OCI-LY7 (cell line): Measurements from ENCODE around the gene GLYATL1. TPM values are rescaled to one million over a fixed set of nuclear protein-coding genes. Genes with fewer than 3 reads are reported as not detected.

Experiments used
- BruUV-seq: library from RNA; stranded (reverse); fragments of 400-500 nt; replicated peaks from 2 replicates; lab custom pipeline; 2021; lab: Mats Ljungman, UMichigan
- CTCF ChIA-PET: fragments of 300-600 bp; sonication (Branson Sonifier 250); formaldehyde crosslinking; loops from one replicate; lab custom pipeline; 2022; ENCODE audit warnings: antibody characterized with exemption; ENCODE audit not compliant: unreplicated experiment; lab: Charles Lee
- POLR2A ChIA-PET: fragments of 300-600 bp; sonication (Branson Sonifier 250); formaldehyde crosslinking; loops from one replicate; lab custom pipeline; 2022; ENCODE audit warnings: antibody characterized with exemption; lab: Charles Lee
- DNase-seq: peaks from one replicate; pipeline ENCODE4 v3.0.0-alpha.2; 2015; ENCODE audit warnings: low spot score
- H2AFZ ChIP-seq: fragments of 200-600 bp; sonication (generic), shearing (Covaris generic); 2 replicates; pipeline ENCODE4 v1.6.1; 2014; ENCODE audit warnings: mild to moderate bottlenecking, antibody characterized with exemption, low read length, moderate library complexity
- H3K27ac ChIP-seq: fragments of 200-600 bp; sonication (generic); 2 replicates; pipeline ENCODE4 v1.5.1; 2014; ENCODE audit warnings: mixed run types, low read depth, mild to moderate bottlenecking, moderate library complexity, low read length, inconsistent platforms; ENCODE audit not compliant: poor library complexity, severe bottlenecking
- H3K36me3 ChIP-seq: fragments of 200-600 bp; sonication (generic); 2 replicates; pipeline ENCODE4 v1.6.1; 2014; ENCODE audit warnings: mild to moderate bottlenecking, antibody characterized with exemption, low read length, moderate library complexity, mixed read lengths; ENCODE audit not compliant: insufficient read depth
- H3K4me1 ChIP-seq: fragments of 200-600 bp; sonication (generic); 2 replicates; pipeline ENCODE4 v1.5.1; 2014; ENCODE audit warnings: mild to moderate bottlenecking, low read length; ENCODE audit not compliant: insufficient read depth, poor library complexity, severe bottlenecking
- H3K4me2 ChIP-seq: fragments of 200-600 bp; sonication (generic); 2 replicates; pipeline ENCODE4 v1.6.1; 2014; ENCODE audit warnings: mild to moderate bottlenecking, low read length
- H3K4me3 ChIP-seq: fragments of 200-600 bp; sonication (generic); 2 replicates; pipeline ENCODE4 v1.5.1; 2014; ENCODE audit warnings: mild to moderate bottlenecking, low read depth, low read length; ENCODE audit not compliant: poor library complexity, severe bottlenecking
- H3K79me2 ChIP-seq: fragments of 200-600 bp; sonication (generic); 2 replicates; pipeline ENCODE4 v1.6.1; 2016; ENCODE audit warnings: low read depth, mild to moderate bottlenecking, low read length, moderate library complexity, mixed read lengths; ENCODE audit not compliant: insufficient read depth
- H3K9me2 ChIP-seq: fragments of 200-600 bp; sonication (generic); 2 replicates; pipeline ENCODE4 v1.6.1; 2016; ENCODE audit warnings: mild to moderate bottlenecking, low read length, mixed read lengths; ENCODE audit not compliant: insufficient read depth
- H3K9me3 ChIP-seq: fragments of 200-600 bp; sonication (generic); 2 replicates; pipeline ENCODE4 v1.6.1; 2014; ENCODE audit warnings: mild to moderate bottlenecking, mixed run types, low read length, mixed read lengths
- H4K20me1 ChIP-seq: fragments of 200-600 bp; sonication (generic); 2 replicates; pipeline ENCODE4 v1.6.1; 2014; ENCODE audit warnings: mild to moderate bottlenecking, antibody characterized with exemption, low read length, moderate library complexity, mixed read lengths; ENCODE audit not compliant: insufficient read depth
- EZH2phosphoT487 ChIP-seq: fragments of 200-600 bp; sonication (generic); IDR thresholded peaks from 2 replicates; pipeline ENCODE4 v1.6.1; 2018; ENCODE audit warnings: low read depth, borderline replicate concordance, mild to moderate bottlenecking, mixed run types, antibody characterized with exemption, low read length, moderate library complexity, mixed read lengths
- intact Hi-C: fragments of 100-400 bp; cut with micrococcal nuclease; formaldehyde crosslinking; loops from one replicate; pipeline ENCODE4 v1.10.0; 2022; ENCODE audit not compliant: unreplicated experiment
- total RNA-seq, 2 experiments: library from RNA; depleted of rRNA in 1 of 2; stranded (reverse); fragments of >200 nt in 1 of 2; shearing (Covaris generic) in 1 of 2; gene quantifications; 2 replicates each; pipeline ENCODE4 v1.2.3, GENCODE V29; 2014 to 2022
- TF ChIP-seq, protein P1 (sequence below): fragments of 200-600 bp; sonication (generic); conservative IDR thresholded peaks from 2 replicates; pipeline ENCODE4 v1.5.1; 2014; ENCODE audit warnings: mild to moderate bottlenecking, antibody characterized with exemption, low read length, moderate library complexity, mixed read lengths

Gene GLYATL1
- total RNA-seq, 2 experiments from 2014 or later, result not detected

DNA sequence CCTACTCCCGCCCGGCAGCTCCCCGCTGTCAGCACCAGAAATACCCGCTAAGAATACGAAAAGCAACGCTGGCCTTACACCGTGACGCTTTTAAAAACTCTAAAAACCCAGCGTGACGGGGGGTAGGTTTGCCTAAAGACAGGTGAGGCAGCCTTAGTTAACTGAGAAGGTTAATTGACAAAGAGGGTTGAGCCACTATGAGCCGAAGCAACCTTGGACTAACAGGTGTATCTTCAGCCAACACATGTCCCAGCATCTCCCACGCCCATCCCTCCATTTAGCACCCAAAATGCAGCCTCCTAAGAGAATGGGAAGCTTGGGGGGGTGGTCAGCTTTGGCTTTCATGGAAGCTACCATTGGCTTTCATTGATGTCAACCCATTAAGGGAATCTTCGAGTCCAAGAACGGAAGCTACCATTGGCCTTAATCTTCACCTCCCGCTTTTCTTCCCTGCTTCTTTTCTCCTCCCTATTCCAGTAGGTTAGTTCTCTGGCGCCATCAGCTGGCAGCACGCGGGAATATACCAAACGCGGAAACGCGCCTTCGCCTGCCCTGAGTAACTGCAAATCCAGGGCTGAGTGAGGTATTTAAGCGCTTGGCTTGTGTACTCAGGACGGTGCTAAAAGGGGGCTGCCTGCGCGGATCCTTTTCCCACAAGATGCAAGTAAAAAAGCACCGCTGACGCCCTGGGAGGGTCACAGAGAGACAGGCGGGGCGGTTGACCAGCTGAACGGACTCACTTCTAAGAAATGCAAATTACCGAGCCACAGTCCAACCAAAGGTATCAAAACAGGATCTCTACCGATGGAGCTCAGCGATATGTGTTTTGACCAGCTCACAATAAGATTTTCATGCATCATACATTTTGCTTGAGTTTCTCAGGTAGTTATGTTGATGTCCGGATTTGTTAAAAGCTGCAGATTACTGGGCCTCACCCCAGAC, 38.5 kb upstream of the GLYATL1 start:
- Histone ChIP-seq H3K9me3 (no peaks in the 10 kb centered on the region), H3K79me2 (no peaks in the 10 kb centered on the region), H2AFZ (0 out of 2 replicates have a peak overlapping the region, but pooled peaks have one; percentile 38), H3K9me2 (no peaks in the 10 kb centered on the region), H3K4me1 (no peaks in the 10 kb centered on the region), H3K4me3 (no peak overlapping the region), H4K20me1 (no peaks in the 10 kb centered on the region), H3K27ac (no peak overlapping the region), H3K4me2 (peak overlapping the region; percentile 17; the same call in 1 of the 2 replicates), H3K36me3 (no peaks in the 10 kb centered on the region)
- ChIA-PET POLR2A (interaction anchor here (1.7 kb wide), 1 partner anchor 32 kb away, joined by 3 read pairs; no protein-coding TSS in a partner anchor), CTCF (no interaction called here)
- BruUV-seq, result no TSS peak
- no peak for TF ChIP-seq EZH2phosphoT487
- TF ChIP-seq, protein P1, sequence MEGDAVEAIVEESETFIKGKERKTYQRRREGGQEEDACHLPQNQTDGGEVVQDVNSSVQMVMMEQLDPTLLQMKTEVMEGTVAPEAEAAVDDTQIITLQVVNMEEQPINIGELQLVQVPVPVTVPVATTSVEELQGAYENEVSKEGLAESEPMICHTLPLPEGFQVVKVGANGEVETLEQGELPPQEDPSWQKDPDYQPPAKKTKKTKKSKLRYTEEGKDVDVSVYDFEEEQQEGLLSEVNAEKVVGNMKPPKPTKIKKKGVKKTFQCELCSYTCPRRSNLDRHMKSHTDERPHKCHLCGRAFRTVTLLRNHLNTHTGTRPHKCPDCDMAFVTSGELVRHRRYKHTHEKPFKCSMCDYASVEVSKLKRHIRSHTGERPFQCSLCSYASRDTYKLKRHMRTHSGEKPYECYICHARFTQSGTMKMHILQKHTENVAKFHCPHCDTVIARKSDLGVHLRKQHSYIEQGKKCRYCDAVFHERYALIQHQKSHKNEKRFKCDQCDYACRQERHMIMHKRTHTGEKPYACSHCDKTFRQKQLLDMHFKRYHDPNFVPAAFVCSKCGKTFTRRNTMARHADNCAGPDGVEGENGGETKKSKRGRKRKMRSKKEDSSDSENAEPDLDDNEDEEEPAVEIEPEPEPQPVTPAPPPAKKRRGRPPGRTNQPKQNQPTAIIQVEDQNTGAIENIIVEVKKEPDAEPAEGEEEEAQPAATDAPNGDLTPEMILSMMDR, result peak; percentile 75
- peak; percentile 30 for DNase-seq
- intact Hi-C loops, result no loop called here

DNA sequence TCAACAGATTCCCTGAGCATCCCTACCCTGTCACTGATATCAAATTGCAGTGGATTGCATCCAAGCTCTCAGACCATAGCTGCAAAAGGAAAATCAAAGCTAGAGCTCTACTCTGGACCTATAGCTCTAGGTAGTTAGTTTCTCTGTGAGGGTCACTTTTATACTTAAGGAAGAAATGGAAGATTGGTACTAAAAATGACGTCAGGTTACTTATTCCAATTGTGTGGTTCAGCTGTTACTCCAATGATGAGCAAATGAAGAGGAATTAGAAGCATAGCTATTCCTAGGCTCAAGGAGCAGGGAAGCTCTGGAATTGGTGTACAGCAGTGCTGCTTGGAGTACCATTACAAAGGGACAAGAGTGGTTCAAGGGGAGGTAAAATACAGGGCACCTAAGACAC, 36.4 kb upstream of the GLYATL1 start:
- POLR2A ChIA-PET, result interaction anchor here (0.7 kb wide), 1 partner anchor 525 kb away, joined by 3 read pairs; no protein-coding TSS in a partner anchor
- no peak overlapping the region for H3K4me3 ChIP-seq
- BruUV-seq, result no TSS peak
- no peak overlapping the region for H3K4me2 ChIP-seq
- H3K36me3 ChIP-seq, result no peaks in the 10 kb centered on the region
- no peak overlapping the region for H2AFZ ChIP-seq
- H3K27ac ChIP-seq, result no peak overlapping the region
- no peaks in the 10 kb centered on the region for H3K9me2 ChIP-seq
- CTCF ChIA-PET, result interaction anchor here (1.0 kb wide), 1 partner anchor 155 kb away, joined by 4 read pairs; no protein-coding TSS in a partner anchor
- TF ChIP-seq EZH2phosphoT487, result no peak
- no peaks in the 10 kb centered on the region for H4K20me1 ChIP-seq
- H3K4me1 ChIP-seq, result no peaks in the 10 kb centered on the region
- no peaks in the 10 kb centered on the region for H3K9me3 ChIP-seq
- no peaks in the 10 kb centered on the region for H3K79me2 ChIP-seq
- intact Hi-C loops, result no loop called here
- DNase-seq, result no peak

DNA sequence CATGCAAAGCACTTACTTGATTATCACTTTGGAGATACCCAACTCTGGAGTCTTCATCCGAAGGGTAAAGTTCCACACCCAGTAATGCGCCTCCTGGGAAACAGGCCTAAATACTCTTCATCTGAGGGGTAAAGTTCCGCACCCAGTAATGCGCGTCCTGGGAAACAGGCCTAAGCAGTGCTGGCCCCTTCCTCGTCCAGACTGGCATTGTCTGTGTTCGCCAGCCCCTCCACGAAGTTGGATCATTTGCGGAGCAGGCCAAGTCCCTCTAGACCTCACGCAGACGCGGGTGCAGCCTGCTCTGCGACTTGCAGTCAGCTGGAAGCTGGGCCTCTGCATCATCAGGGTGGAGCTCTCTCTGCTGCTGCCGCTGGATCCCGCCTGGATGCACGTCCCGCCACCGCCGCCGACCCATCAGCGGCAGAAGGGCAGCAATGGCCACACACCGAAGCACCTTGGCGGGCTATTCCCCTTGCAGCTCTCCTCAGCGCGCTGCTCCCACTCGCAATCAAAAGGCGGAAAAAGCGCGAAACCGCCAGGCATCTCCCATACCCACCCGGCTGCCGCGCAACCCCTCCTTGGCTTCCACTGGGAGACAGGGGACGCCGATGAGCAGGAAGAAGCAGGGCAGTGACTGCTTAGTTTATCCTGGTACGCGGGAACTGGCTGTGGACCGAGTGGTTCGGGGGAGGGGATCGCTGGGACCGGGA, 34.1 kb upstream of the GLYATL1 start:
- Histone ChIP-seq H3K9me3 (no peaks in the 10 kb centered on the region), H3K4me1 (no peaks in the 10 kb centered on the region), H2AFZ (no peak overlapping the region), H4K20me1 (no peaks in the 10 kb centered on the region), H3K4me3 (no peak overlapping the region), H3K4me2 (no peak overlapping the region), H3K9me2 (no peaks in the 10 kb centered on the region), H3K27ac (no peak overlapping the region), H3K79me2 (no peaks in the 10 kb centered on the region), H3K36me3 (no peaks in the 10 kb centered on the region)
- POLR2A ChIA-PET, result no interaction called here
- no TSS peak for BruUV-seq
- TF ChIP-seq, protein P1, result no peak
- no peak for TF ChIP-seq EZH2phosphoT487
- no peak for DNase-seq
- intact Hi-C loops, result no loop called here
- CTCF ChIA-PET, result no interaction called here
